ENCODE results near the gene TIGD6.
A peak's percentile ranks its signal among the peaks of the same experiment; 100 is the strongest.

TIGD6 gene

DNA sequence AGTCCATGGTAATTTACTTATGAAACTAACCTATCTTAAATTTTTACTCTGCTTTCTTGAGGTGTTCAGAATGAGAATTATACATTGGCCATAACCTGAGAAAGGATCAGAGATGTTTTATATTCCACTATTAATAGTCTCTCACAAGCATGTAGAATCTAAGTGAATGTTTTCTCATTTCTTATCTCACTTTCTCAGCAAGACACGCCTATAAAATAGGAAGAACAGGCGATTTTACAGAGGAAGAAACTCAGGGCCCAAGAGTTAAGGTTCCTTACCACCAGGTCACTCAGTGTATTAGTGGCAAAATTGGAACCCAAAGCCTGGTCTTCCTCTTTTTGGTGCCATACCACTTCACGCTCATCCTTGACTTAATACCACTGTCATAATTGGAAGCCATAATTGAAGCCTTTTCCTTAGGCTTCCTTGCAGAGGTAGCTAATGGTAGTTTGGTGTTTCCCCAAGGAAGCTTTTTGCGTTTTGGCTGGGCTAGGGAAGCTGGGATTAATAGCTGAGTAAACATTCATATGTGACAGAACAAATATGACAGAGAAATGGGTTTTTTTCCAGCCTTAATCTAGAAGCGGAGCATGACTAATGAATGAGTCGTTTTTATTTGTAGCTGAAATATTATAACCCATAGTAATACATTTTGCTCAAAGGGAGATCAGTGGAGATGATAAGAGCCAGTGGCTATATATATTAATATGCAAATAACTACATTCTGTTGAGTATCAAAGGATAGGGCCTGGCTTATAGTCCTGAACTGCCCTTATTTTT lies 17.0 kb upstream of the TIGD6 start:
- DNase-seq (ENCODE audit: low read depth, low spot score): no peak

- no peak for DNase-seq (ENCODE audit: low read depth, low spot score)
These were observed 16.1 kb upstream of the TIGD6 start for GRCh38 chr5:150016537-150016936.

DNA sequence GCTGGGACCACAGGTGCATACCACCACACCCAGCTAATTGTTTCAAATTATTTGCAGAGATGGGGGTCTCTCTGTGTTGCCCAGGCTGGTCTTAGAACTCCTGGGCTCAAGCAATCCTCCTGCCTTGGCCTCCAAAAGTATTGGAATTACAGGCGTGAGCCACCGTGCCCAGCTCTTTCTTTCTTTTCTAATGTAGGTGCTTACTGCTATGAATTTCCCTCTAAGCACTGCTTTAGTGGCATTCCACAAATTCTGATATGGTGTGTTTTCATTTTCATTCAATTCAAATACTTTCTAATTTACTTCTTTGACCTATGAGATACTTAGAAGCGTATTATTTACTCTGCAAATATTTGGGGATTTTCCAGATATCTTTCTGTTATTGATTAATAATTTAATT lies 15.0 kb upstream of the TIGD6 start:
- DNase-seq (ENCODE audit: low read depth, low spot score): no peak

- DNase-seq (ENCODE audit: low read depth, low spot score): no peak
These were observed 14.0 kb upstream of the TIGD6 start for GRCh38 chr5:150014456-150014855.

GRCh38 chr5:150013931-150014330 lies 13.5 kb upstream of the TIGD6 start:
- DNase-seq (ENCODE audit: low read depth, low spot score): no peak

- no peak for DNase-seq (ENCODE audit: low read depth, low spot score)
These were observed 9.4 kb upstream of the TIGD6 start for GRCh38 chr5:150009671-150010387.

- DNase-seq (ENCODE audit: low read depth, low spot score): no peak
These were observed 6.6 kb upstream of the TIGD6 start for GRCh38 chr5:150007050-150007449.

GRCh38 chr5:150006318-150006717 lies 5.9 kb upstream of the TIGD6 start:
- DNase-seq (ENCODE audit: low read depth, low spot score): no peak

DNA sequence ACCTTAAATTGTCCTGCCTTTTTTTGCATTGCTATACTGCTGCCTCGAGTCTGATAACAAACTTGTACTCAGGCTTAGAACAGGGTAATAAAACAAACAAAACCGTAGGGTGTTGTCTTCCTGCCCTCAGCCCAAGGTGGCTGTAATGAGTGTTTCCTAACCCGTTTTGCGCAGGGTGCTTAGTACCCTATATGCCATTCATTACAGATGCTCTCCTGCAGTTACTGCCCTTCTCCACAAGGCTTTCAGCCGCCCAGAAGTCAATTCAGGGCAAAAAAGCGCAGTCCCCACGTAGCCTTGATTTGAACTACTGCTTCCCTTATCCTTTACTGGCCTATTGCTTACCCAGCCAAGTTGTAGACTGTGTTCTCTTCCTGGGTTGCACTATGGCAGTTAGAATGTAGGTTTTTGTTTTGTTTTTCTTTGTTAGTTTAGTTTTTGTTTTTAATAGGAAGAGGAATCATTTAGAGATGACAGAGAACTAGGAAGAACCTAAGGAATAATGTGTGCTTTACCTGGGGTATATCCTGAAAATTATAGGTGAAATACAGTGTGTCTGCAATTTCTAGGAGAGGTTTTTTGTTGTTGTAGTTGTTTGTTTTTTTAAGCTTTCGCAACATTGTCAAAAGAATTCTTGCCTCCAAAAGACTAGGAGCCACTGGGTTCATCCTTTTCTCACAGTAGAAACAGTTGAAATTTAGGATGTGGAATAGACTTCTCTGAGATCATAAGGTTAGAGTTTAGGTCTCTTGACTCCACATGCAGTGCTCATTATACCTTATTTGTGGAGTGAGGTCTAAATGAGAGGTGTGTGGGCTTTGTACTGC lies 1.4 kb upstream of the TIGD6 start:
- DNase-seq (ENCODE audit: low read depth, low spot score): peak; percentile 79

- DNase-seq (ENCODE audit: low read depth, low spot score): peak; percentile 71
These were observed 671 bp upstream of the TIGD6 start for GRCh38 chr5:150000990-150001659.

GRCh38 chr5:149999866-150000255 lies 593 bp downstream of the TIGD6 start:
- DNase-seq (ENCODE audit: low read depth, low spot score): no peak

- DNase-seq (ENCODE audit: low read depth, low spot score): no peak
These were observed 1.1 kb downstream of the TIGD6 start for GRCh38 chr5:149999359-149999758.

DNA sequence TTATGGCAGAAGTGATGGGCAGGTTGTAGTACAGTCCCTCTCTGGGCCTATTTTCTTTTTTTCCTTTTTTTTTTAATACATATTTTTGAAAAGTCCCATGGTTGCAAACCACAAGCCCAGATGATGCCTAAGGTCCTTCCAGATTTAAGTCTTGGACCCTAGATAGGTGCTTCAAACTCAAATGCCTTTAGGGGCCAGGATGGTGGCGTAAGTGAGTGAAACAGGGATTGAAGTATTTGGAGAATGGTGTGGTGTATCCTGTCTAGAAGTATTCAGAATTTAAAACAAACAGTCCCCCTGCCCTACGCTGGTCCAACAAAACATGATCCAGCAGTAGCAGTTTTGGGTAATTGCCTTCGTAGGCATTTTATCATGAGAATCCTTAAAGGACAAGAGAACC lies 2.2 kb downstream of the TIGD6 start:
- DNase-seq (ENCODE audit: low read depth, low spot score): no peak

- DNase-seq (ENCODE audit: low read depth, low spot score): no peak
These were observed 4.1 kb downstream of the TIGD6 start for GRCh38 chr5:149996205-149996890.

- no peak for DNase-seq (ENCODE audit: low read depth, low spot score)
These were observed 4.9 kb downstream of the TIGD6 start for GRCh38 chr5:149995385-149996204.

DNA sequence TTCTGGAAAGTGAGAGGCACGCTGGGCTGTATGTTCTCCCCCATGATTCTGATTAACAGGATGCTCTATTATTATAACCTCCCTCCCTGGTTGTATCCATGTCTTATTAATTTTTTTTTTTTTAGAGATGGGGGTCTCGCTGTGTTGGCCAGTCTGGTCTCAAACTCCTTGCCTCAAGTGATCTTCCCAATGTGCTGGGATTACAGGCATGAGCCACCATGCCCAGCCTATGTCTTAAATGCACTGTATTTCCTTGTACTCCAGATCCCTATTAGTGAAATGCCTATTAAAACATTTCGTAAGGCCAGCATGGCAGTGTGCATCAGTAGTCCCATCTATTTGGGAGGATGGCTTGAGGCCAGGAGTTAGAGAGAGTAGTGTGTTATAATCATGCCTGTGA lies 7.0 kb downstream of the TIGD6 start:
- DNase-seq (ENCODE audit: low read depth, low spot score): no peak

DNA sequence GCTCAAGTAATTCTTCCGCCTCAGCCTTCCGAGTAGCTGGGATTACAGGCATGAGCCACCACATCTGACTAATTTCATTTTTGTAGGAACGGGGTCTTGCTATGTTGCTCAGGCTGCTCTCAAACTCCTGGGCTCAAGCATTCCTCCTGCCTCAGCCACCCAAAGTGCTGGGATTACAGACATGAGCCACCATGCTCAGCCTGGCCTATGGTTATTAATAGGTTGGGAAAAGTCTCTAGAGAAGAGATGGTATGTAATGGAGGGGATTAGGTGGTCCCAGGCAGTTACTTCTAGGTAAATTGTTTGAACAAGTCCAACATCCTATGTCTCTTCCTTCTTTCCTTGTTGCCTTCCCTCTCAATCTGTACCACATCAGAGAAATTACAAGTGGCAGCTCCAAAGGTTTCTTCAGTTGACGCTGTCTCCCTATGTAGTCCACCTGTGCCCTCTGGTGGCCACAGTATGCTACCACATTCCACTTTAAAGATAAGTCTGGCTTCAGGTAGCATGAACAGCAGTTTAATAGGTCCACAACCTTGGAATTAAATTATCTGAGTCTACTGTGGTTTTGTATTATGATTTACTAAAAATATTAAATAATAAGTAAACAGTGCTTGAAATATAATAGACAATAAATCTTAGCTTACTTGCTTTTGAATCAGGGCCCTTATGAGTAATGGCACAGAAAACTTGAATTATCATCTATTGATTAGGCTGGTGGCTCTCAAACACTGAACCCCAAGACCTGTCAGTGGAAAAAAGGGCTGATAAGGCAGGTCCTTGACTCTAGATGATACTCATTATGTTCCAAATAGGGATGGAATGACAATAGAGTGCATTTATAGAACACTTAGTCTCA lies 9.7 kb downstream of the TIGD6 start:
- peak; percentile 87 for DNase-seq (ENCODE audit: low read depth, low spot score)

DNA sequence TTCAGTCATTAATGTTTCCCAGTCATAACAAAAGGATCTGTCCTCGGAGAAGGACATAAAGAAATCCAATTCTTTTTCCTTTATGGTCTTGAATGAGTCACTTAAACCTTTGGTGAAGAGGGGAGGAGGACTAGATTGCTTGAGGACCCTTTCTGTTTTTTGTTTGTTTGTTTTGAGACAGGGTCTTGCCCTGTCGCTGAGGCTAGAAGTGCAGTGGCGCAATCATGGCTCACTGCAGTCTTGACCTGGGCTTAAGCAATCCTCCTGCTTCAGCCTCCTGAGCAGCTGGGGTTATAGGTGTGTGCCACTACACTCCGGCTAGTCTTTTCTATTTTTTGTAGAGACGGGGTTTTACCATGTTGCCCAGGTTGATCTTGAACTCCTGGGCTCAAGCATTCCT lies 12.3 kb downstream of the TIGD6 start:
- DNase-seq (ENCODE audit: low read depth, low spot score): no peak

DNA sequence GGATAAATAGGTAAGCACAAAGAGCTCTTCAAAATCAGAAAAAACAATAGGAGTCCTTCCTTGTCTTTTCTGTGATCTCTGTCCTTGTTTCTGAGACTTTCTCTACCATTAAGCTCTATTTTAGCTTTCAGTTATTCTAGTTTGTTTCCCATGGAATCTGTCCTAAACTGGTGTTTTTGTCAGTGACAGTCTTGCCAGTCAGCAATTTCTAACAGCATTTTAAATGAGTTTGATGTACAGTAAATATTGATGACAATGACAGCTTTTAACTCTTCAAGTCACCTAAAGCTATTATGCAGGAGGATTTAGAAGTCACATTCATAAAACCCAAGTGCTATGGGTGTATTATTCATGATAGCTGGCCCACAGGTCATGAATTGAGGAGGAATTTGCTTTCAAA lies 17.9 kb downstream of the TIGD6 start:
- no peak for DNase-seq (ENCODE audit: low read depth, low spot score)
